SW 1271 (cell line): Measurements from ENCODE around the gene B3GNT7.
"Not testable (repeated sequence)": the region's sequence is repeated elsewhere in the genome, so short reads cannot be mapped to it uniquely, and the experiment has no call there.

Experiments
- DNase-seq, 2 experiments: peaks; one replicate each; lab custom pipeline; 2025; lab: John Stamatoyannopoulos, UW

Gene B3GNT7

GRCh38 chr2:231400681-231401080 lies 5.2 kb downstream of the B3GNT7 start:
- DNase-seq, result not testable (repeated sequence)

DNA sequence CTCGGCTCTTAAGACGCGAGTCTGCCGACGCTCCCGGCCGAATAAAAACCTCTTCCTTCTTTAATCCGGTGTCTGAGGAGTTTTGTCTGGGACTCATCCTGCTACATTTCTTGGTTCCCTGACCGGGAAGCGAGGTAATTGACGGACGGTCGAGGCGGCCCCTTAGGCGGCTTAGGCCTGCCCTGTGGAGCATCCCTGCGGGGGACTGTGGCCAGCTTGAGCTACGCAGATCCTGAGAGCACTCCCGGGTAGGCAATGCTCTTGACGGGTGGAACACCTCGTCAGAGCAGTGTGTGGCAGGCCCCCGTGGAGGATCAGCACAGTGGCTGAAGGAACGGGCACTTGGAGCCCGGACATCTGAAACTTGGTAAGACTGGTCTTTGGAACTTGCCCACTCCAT lies 5.6 kb downstream of the B3GNT7 start:
- DNase-seq, result not testable (repeated sequence)

GRCh38 chr2:231403421-231404182 lies 8.1 kb downstream of the B3GNT7 start:
- not testable (repeated sequence) for DNase-seq

DNA sequence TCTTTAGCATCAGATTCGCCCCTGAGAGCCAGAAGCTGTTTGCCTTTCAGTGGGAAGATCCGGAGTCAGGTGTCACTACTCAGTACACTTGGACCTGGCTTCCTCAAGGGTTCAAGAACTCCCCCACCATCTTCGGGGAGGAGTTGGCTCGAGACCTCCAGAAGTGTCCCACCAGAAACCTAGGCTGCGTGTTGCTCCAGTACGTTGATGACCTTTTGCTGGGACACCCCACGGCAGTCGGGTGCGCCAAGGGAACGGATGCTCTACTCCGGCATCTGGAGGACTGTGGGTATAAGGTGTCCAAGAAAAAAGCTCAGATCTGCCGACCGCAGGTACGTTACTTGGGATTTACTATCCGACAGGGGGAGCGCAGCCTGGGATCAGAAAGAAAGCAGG lies 8.7 kb downstream of the B3GNT7 start:
- DNase-seq, result not testable (repeated sequence)

- not testable (repeated sequence) for DNase-seq
Measured at GRCh38 chr2:231405601-231406367, 10.3 kb downstream of the B3GNT7 start.

- DNase-seq, result not testable (repeated sequence)
Measured at GRCh38 chr2:231407686-231408085, 12.2 kb downstream of the B3GNT7 start.

- not testable (repeated sequence) for DNase-seq
Measured at GRCh38 chr2:231408304-231408703, 12.8 kb downstream of the B3GNT7 start.

DNA sequence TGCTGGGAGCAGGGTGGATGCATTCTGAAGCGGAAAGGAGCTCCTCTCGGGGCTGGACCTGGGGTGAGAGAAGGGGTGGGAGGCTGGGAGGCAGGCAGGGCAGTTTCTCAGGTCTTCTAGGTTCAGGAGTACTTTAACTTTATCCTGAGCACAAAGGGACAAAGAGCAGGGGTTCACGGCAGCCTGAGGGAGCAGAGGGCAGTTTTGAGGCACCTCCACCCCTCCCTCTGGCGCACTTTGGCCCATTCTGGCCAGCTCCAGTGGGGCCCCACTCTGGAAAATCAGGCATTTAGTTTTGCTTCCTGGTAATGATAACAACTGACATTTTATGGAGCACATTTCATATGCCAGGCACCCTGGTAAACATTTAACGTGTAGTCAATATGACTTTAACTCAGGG lies 14.3 kb downstream of the B3GNT7 start:
- no peak for DNase-seq

DNA sequence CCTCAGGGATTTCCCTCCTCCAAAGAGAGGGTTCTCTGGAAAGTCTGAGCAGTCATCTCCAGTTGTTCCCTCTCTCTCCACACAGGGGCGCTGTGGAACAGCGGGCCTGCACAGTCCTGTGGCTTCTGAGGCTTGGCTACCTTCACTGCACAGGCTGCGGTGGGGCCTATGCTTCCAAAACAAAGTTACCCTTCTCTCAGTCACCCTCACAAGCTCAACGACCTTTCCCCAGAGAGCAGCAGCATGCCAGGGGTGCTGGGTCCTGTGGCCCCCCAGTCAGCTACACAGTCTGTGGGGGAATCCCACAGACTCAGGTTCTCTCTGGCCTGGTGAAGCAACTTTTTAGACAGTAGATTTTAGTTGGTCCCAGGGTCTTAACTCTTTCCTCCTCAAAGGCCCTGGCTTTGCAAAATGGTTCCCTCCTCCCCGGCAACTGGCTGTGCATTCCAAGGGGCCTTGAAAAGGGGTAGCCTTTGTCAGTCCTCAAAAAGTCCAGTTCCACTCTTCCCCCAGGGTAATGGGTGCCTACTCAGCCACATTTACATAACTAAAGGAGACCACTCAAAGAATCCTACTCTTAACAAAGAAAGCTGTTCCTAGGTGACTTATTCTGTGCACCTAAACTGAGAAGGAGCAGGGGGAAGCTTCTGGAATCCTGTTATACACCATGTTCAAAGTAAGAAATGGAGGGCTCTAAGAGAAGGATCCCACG lies 14.9 kb downstream of the B3GNT7 start:
- DNase-seq, result no peak

DNA sequence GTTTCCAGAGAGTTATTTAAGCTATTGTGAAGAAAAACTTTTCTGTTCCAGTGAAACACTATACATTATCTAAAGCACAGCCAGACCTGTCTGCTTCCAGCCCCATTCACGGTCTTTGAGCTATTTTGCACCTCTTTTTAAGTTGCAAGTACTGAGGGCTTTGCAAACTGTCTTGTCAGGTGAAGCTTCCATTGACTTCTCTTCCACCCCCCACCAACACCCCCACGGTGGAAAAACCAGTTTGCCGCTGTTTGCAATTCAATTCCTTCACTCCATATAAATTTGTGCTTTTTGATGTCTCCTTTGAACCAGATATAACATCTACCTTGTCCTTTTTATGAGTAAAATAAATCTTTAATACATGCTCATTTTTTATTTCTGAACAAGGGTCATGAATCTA lies 15.7 kb downstream of the B3GNT7 start:
- DNase-seq, result no peak

DNA sequence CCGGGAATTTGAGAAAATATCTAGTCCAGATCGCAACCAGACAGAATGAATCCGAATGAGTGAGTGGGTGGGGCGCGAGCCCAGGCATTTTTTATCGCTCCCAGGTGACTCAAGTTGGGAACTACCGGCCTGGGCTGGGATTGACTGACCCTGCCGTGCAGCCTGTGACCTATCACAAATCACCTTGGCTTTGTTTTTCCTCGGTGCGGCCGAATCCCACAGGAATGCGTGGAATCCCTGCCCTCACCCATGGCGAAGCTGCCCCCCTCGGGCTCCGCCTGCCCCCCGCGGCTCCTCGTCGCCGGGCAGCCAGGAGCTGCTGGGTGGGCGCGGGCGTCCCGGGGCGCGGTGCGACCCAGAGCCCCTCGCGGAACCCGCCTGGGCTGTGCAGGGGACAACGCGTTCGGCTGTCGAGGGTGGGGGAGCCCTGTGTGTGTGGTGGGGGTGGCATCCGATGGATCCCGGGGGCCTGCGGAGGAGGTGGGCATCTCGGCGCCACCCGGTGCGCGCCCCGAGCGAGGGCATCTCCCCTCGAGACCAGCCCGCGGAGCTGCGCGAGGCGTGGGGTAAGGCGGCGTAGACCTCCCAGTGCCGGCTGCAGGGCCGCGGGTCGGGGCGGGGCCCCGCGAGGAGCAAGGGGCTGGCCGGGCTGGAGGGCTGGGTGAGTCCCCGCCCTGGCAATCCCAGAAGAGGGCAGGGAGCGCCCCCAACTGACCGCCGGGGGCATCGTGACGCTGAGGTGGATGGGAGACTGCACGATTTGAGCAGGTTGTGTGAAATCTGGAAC lies 16.5 kb downstream of the B3GNT7 start:
- peak; percentile 42 to 67 for DNase-seq

- no peak for DNase-seq
Measured at GRCh38 chr2:231412618-231412963, 17.1 kb downstream of the B3GNT7 start.

DNA sequence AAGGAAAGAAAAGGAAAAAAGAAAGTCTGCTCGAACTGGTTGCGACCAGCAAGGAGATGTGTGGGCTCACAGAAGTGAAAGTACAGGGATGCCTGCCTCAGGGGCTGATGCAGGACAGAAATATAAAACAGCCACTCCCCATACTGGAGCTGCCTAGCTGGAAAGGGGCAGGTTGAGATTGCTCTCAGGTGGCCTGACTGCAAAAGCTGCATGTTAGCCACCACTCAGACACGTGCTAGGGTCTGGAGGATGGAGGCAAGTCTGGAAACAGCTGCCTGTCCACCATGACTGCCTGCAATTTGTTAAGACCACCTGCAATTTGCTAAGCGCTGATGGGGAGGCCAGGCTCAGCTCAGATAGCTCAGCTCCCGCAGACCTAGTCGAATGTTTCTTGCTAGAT lies 17.9 kb downstream of the B3GNT7 start:
- DNase-seq, result no peak

GRCh38 chr2:231413921-231414476 lies 18.5 kb downstream of the B3GNT7 start:
- no peak for DNase-seq

- DNase-seq, result no peak
Measured at GRCh38 chr2:231415029-231415428, 19.5 kb downstream of the B3GNT7 start.

GRCh38 chr2:231418820-231419640 lies 23.5 kb downstream of the B3GNT7 start:
- no peak for DNase-seq

- no peak for DNase-seq
Measured at GRCh38 chr2:231421051-231421580, 25.6 kb downstream of the B3GNT7 start.

DNA sequence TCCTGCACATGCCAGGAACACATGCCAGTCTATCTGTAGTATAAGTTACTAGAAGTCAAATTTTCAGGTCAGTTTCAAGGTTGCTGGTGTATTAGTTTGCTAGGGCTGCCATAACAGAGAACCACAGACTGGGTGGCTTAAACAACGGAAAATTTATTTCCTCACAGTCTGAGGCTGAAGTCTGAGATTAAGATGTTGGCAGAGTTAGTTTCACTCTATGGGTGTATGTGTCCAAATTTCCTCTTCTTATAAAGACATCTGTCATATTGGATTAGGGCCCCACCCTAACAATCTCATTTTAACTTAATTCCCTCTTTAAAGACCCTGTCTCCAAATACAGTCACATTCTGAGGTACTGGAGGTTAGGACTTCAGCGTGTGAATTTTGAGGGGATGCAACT lies 26.5 kb downstream of the B3GNT7 start:
- DNase-seq, result no peak

DNA sequence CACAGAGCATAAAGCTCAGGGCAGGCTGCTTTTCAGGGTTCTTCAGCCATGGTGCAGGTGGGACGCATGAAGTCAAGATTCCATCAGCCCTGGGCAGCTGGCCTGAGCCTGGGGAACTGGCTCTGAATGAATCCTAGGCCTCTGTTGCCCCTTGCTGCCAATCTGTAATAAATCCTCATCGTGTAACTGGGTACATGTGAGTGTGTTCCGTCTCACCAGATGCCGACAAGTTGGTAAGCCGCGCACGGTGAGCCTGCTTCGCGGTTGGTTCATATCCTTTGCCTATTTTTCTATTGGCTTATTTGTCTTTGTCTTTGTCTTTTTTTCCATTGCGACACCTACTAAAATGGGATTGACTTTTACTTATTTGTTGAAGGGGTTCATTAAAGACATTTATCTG lies 27.7 kb downstream of the B3GNT7 start:
- no peak for DNase-seq

DNA sequence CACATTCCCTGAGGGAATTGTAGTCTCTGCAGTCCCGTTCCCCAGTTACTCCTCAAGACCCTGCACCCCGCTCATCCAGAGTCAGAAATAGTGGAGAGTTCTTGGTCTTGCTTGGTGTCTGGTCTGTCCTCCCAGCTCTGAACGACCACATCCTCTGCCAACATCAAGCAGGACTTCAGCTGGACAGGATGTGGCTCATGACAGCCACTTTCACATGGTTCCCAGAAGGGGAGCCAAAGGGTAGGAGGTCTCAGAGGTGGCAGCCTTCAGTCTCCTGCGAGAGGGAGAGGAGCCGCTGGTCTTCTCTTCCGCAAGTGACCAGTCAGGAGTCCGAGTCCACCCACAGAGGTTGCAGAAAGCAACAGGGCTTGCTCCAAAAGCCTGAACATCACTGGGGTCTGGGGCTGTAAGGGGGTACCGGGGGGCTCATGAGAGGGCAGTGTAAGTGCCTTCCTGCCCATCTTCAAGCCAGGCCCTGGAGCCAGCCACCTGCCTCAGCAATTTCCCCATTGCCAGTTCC lies 29.8 kb downstream of the B3GNT7 start:
- no peak for DNase-seq
